Esophagus (tissue), 2 donors: ENCODE data around the gene ACBD6. TPM values are rescaled to one million over a fixed set of nuclear protein-coding genes. Genes with fewer than 3 reads are reported as not detected.

Source experiments
- H3K27ac ChIP-seq, 2 donors: one replicate each; pipeline ENCODE4 v1.5.1; 2013; ENCODE audit warnings: low read depth in 2 of 2, mild to moderate bottlenecking in 2 of 2, inconsistent platforms in 1 of 2, low read length in 1 of 2, moderate library complexity in 1 of 2
- H3K27me3 ChIP-seq, 2 donors: one replicate each; pipeline ENCODE4 v1.6.1; 2013; ENCODE audit warnings: low read length in 2 of 2, control low read depth in 1 of 2, mild to moderate bottlenecking in 1 of 2; ENCODE audit not compliant: insufficient read depth in 2 of 2, control insufficient read depth in 1 of 2
- H3K36me3 ChIP-seq, 2 donors: one replicate each; pipeline ENCODE4 v1.6.1; 2013; ENCODE audit warnings: low read length in 1 of 2; ENCODE audit not compliant: control insufficient read depth in 2 of 2, insufficient read depth in 2 of 2
- H3K4me1 ChIP-seq, 2 donors: one replicate each; pipeline ENCODE4 v1.6.1; 2013; ENCODE audit warnings: low read length in 1 of 2; ENCODE audit not compliant: control insufficient read depth in 2 of 2, insufficient read depth in 2 of 2
- H3K4me3 ChIP-seq, 2 donors: one replicate each; pipeline ENCODE4 v1.5.1; 2013; ENCODE audit warnings: low read length in 2 of 2, mild to moderate bottlenecking in 2 of 2, low read depth in 1 of 2, moderate library complexity in 1 of 2
- H3K9me3 ChIP-seq, 2 donors: one replicate each; pipeline ENCODE4 v1.6.1; 2013; ENCODE audit warnings: mild to moderate bottlenecking in 2 of 2, low read depth in 1 of 2, low read length in 1 of 2, moderate library complexity in 1 of 2; ENCODE audit not compliant: control insufficient read depth in 2 of 2, insufficient read depth in 1 of 2
- WGBS, 2 donors: extraction: QIAGEN DNeasy Blood & Tissue Kit; methylation state at CpG; one replicate each; pipeline ENCODE4 v1.1.7; 2013; 5-methylcytosine and 5-hydroxymethylcytosine counted together
- polyA plus RNA-seq, 2 donors: library from polyadenylated mRNA; stranded (reverse); fragments of 200-250 nt; gene quantifications; one replicate each; pipeline ENCODE4 v1.2.3, GENCODE V29; 2013
- donor health status: healthy with polysubstance abuse.
- donor health status: Bipolar disorder and iron deficiency.

The ACBD6 gene
- polyA plus RNA-seq, 2 donors, result 20.4 to 23.0 TPM

DNA sequence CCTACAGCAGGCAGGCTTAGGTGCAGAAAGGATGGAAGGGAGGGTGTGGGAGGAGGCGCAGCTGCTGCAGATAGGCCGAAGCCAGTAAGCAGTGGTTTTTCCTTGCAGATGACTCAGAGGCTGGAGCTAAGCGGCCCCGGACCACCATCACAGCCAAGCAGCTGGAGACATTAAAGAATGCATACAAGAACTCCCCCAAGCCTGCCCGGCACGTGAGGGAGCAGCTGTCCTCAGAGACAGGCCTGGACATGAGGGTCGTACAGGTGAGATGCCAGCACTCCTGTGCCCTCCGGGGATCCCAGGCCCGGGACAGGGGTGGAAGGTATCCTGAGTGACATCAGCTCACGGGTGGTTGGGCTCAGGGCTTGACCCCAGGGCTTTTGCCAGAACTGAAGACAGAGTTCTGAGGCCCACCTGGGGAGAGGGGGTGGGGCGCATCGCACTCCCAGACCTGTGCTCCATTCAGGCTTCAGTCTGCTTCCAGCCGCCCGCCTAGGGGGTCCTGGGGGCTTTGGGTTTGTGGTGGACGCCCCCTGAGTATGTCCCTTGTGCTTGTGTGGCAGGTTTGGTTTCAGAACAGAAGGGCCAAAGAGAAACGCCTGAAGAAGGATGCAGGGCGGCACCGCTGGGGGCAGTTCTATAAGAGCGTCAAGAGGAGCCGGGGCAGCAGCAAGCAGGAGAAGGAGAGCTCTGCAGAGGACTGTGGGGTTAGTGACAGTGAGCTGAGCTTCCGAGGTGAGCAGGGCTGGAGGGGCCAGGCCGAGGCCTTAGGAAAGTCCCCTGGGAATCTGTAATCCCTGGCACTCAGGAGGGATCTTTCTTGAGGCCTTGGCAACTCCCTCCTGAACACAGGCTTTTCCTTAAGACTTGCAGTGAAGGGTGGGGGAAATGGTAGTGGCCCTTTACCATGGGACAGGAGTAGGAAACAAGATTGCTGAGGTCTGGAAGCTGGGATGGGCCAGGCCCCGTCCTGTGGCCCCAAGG is 230.8 kb downstream of the ACBD6 start:
- H3K4me1 ChIP-seq, result no peaks in the 10 kb centered on the region
- 69 to 73% methylated on average over 23 of the region's 23 CpGs for WGBS, 2 donors
- no peaks in the 10 kb centered on the region for H3K9me3 ChIP-seq
- peaks cover 0 to 6% of the 10 kb centered on the region in 2 donors for H3K36me3 ChIP-seq
- no peaks in the 10 kb centered on the region for H3K27me3 ChIP-seq
- no peak overlapping the region for H3K4me3 ChIP-seq
- H3K27ac ChIP-seq, result no peak overlapping the region

DNA sequence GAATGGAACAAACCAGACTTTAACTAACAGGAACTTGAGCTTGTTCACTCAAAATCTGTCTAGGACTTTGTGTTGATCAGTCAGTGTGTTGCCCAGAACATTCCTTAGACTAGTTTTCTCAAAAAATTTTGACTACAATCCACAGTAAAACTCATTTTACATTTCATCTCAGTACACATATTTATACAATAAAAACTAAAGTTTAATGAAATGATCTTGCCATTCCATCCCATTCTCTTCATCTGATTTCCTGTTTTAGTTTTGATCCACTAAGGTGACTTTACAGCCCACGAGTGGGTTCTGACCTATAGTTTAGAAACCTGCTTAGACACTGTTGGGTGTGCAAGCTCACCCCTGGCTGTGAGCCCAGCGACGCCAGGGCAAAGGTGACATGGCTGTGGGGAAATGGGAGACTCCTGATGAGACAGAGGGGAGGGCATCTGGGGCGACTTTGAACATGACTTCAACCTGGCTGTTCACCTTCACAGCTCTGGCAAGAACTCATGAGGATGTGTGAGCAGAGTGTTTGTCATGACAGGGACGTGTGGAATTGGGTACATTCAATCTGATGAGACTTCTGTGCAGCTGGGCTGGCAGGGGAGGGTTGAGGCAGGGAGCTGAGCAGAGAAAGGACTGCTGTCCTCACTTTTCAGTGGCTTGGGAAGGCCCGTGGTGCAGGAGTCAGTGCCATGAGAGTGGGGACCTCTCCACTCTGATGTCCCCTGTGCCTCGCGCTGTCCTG is 231.7 kb downstream of the ACBD6 start:
- Histone ChIP-seq H3K36me3 (peaks cover 0 to 6% of the 10 kb centered on the region in 2 donors), H3K4me3 (no peak overlapping the region), H3K27me3 (no peaks in the 10 kb centered on the region), H3K27ac (no peak overlapping the region), H3K4me1 (no peaks in the 10 kb centered on the region), H3K9me3 (no peaks in the 10 kb centered on the region)
- 60 to 73% methylated on average over 8 of the region's 8 CpGs for WGBS, 2 donors

DNA sequence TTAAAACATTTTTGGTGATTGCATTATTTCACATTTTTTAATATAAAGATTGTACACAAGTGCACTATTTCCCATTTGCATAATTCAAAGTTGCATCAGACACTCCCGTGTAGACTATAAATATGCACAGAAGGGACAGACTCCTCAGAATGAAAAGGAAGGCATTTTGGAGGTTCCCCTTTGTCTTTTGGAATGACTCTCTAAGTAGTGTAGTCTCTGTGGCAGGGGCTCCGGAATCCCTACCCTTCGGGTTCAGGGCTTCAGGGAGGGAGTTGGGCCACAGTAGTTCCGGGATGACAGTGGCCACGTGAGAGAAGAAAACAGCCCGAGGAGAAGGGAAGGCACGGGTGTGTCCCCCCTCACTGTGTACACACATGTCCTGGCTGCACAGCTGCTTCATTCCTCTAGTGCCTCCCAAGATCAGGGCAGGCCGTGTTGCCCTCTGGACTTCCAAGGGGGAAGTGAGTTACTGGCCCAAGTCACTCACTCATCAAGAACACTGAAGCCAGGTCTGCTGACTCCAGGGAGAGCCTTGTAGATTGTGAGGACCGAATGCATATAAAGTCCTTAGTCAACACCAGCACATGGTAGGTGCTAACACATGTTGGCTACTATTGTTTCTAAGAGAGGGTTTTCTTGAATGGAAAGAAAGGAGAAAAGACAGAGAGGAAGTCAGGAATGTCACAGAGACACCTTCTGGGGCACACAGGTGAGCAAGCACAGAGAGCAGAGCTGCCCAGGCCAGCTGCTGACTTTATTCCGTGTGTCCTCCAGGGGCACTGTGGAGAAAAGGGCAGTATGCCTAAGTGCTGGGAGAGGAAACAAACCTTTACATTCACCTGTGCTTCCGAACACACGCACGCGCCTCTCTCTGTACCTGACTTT is 232.5 kb downstream of the ACBD6 start:
- H3K36me3 ChIP-seq, result peaks cover 0 to 6% of the 10 kb centered on the region in 2 donors
- H3K4me3 ChIP-seq, result no peak overlapping the region
- no peaks in the 10 kb centered on the region for H3K4me1 ChIP-seq
- H3K27me3 ChIP-seq, result no peaks in the 10 kb centered on the region
- no peak overlapping the region for H3K27ac ChIP-seq
- no peaks in the 10 kb centered on the region for H3K9me3 ChIP-seq
- WGBS, 2 donors, result 58 to 62% methylated on average over 14 of the region's 14 CpGs

DNA sequence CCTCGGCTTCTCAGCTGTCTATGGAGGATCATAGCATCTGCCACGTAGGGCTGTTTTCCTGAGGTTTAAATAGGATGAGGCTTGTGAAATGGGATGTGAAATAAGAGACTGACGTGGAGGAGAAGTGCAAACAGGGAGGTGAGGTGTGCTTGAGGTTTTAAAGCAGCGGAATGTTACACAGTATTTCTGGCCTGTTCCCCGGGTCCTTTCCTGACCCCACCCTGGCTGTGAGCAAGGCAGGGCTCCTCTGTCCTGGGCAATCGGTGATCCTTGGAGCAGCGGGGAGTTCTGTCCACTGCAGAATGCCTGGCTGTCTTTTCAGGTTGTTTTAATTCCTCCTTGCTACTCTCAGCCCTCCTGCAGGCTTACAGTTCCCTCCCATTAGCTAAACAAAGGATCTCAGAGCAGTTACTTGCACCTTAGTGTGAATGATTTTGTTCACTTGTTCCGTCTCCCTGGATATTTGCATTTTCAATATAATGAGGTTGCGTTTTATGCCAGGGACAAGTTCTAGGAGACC is 233.8 kb downstream of the ACBD6 start:
- Histone ChIP-seq H3K4me3 (no peak overlapping the region), H3K9me3 (no peaks in the 10 kb centered on the region), H3K27ac (no peak overlapping the region), H3K27me3 (no peaks in the 10 kb centered on the region), H3K36me3 (no peaks in the 10 kb centered on the region), H3K4me1 (no peaks in the 10 kb centered on the region)
- 71 to 74% methylated on average over 9 of the region's 9 CpGs for WGBS, 2 donors

DNA sequence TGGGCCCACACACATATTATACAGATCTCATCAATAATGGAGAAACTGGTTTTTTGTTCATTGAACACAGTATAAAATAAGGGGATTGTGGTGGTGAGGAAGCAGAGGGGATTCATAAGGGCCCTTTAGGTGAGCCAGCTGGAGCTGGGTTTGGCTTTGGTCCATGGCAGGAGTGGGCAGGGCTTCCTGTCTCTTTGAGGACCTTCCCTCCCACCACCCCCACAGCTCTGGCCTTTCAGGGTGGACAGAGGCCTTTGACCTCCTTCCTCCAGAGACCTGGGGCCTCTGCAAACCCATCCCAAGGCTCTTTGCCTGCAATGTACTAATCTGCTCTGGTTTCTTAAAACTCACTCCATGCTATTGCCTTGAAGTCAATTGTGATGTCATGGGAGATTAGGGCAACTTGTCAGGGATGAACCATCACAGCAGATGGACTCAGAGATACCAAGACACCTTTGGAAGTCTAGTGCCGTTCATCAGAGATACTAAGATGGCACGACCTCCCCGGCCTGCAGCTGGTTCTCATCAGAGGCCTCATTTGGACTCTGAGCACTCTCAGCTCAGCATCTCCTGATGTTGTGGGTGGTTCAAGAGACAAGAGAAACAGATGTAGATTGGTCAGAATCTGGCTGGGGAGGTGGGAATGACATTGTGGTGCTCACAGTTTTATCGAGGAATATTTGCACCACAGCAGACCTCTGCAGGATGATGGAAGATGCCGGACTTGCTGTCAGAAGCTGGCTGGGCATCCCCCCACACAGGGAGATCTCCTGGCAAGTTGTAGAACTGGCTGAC is 234.4 kb downstream of the ACBD6 start:
- Histone ChIP-seq H3K9me3 (no peaks in the 10 kb centered on the region), H3K4me1 (no peaks in the 10 kb centered on the region), H3K4me3 (no peak overlapping the region), H3K36me3 (no peaks in the 10 kb centered on the region), H3K27me3 (no peaks in the 10 kb centered on the region), H3K27ac (no peak overlapping the region)
- 78 to 89% methylated on average over 5 of the region's 5 CpGs for WGBS, 2 donors

DNA sequence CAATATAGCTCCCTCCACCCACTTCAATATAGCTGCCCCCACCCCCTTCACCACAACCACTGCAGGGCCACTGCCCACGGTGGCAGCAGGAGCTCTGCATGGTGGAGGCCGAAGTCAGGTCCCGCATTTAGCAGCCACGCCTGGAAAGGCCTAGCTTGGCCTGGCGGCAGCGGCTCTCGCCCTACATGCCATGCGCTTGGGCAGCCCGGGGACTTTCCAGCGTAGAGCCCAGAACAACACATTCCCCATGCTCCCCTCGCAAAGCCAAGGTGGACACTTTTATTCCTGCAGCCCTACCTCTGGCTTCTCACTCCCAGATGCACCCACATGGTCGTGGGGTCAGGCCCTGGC is 235.2 kb downstream of the ACBD6 start:
- Histone ChIP-seq H3K36me3 (no peaks in the 10 kb centered on the region), H3K9me3 (no peaks in the 10 kb centered on the region), H3K4me1 (no peaks in the 10 kb centered on the region), H3K27me3 (no peaks in the 10 kb centered on the region), H3K4me3 (no peak overlapping the region), H3K27ac (no peak overlapping the region)
- WGBS, 2 donors, result 90 to 95% methylated on average over 12 of the region's 12 CpGs

DNA sequence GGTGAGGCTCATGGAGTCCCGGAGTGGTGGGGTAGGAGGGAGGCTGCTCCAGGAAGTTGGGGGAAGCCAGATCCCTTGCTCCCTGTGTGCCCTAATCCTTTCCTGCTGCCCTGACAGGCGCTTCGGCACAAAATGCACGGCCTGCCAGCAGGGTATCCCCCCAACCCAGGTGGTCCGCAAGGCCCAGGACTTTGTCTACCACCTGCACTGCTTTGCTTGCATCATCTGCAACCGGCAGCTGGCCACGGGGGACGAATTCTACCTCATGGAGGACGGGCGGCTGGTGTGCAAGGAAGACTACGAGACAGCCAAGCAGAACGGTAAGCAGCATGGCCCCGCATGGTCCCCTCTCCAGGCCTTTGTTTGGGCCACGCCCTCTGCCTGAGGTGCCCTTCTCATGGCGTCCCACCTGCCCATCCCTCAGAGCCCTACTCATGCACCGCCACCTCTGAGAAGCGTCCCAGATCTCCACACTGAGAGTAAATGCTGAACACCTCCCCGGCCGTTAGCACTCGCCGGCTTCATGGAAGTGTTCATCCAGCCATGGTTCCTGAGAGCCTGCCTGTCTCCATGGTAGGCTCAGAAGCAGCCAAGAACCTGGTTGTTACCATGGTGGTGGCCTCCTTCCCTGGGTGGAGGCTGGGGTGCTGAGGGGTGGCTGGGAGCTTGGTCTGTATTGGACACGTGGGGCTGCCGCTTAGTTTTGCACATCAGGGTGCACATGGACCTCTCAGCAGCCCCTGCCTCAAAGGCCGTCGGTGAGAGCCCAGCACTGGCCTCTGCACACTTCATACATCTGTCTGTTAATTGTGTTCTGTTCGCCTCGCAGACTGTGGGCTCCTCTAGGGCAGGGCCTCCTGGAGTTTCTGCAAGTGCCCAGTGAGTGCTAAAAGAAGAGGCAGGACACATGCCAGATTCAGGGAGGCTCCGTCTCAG is 235.8 kb downstream of the ACBD6 start:
- 86 to 88% methylated on average over 28 of the region's 28 CpGs for WGBS, 2 donors
- Histone ChIP-seq H3K27ac (no peak overlapping the region), H3K4me1 (no peaks in the 10 kb centered on the region), H3K4me3 (no peak overlapping the region), H3K27me3 (no peaks in the 10 kb centered on the region), H3K36me3 (no peaks in the 10 kb centered on the region), H3K9me3 (no peaks in the 10 kb centered on the region)

DNA sequence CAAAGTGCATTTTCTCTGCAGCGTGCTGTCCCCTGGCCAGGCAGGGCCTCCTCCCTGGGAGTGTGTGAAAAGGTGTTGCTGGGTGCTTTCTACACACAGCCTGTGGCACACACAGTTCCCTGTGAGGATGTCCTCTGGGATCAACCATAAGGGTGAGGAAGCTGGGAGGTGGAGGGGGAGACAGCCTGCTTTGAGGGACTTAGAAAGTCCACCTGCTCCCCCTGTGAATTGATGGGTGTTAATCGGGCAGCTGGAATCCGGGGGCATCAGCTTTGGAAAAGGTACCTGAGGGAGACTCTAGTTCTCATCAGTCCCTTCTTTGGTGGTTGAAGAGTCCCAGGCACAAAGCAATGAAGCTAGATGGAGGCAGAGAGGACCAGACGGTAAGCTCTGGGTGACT is 236.5 kb downstream of the ACBD6 start:
- Histone ChIP-seq H3K27me3 (no peaks in the 10 kb centered on the region), H3K9me3 (no peaks in the 10 kb centered on the region), H3K27ac (no peak overlapping the region), H3K4me3 (no peak overlapping the region), H3K36me3 (no peaks in the 10 kb centered on the region), H3K4me1 (no peaks in the 10 kb centered on the region)
- WGBS, 2 donors, result 71 to 73% methylated on average over 4 of the region's 4 CpGs
